ENCODE results near the gene NPL.
A peak's percentile ranks its signal among the peaks of the same experiment; 100 is the strongest.

The NPL gene

DNA sequence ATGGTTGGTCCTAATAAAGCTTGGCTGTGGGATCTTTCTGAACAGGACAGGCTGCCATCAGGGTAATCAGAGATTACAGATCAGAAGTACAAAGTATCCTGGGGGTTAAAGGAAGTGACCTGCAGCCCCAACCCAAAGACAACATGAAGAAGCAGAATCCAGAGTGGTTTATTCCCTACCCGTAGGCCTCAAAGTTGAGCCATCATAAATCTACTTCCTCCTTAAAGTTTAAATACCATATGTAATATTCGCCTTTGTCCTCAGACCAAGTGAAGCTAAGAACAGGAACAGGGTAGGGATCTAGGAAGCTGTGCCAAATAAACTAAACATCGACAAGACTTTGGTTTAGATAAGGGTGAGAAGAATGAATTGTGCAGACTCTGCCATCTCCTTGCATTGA lies 33.6 kb downstream of the NPL start:
- Histone ChIP-seq H3K36me3 (ENCODE audit: control insufficient read depth, insufficient read depth, low read length) (no peaks in the 10 kb centered on the region), H3K27ac (ENCODE audit: low read depth, low read length, severe bottlenecking) (no peak overlapping the region), H3K4me1 (ENCODE audit: control insufficient read depth, insufficient read depth, low read length, poor library complexity, severe bottlenecking) (peaks cover 3% of the 10 kb centered on the region), H3K4me3 (ENCODE audit: extremely low read depth, insufficient read depth, low read length, poor library complexity, severe bottlenecking) (no peak overlapping the region), H3K9me3 (ENCODE audit: control insufficient read depth, low read length) (no peaks in the 10 kb centered on the region)
- WGBS, 2 experiments (ENCODE audit: insufficient coverage in 2 of 2) = 83 to 100% methylated on average over 1 of the region's 3 CpGs

DNA sequence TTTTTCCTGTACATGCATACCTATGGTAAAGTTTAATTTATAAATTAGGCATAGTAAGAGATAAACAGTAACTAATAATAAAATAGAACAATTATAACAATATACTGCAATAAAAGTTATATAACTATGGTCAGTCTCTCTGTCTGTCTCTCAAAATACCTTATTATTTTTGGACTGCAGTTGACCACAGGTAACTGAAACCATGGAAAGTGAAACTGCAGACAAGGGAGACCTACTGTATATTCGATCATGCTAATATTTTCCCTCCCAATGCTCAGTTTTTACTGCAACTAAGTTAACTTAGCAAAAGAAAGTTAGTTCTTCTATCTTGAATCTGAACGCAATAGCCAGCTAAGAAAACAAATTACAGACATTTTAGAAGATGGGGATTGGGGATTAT lies 37.3 kb downstream of the NPL start:
- H3K4me1 ChIP-seq (ENCODE audit: control insufficient read depth, insufficient read depth, low read length, poor library complexity, severe bottlenecking) = no peaks in the 10 kb centered on the region
- no peak overlapping the region for H3K4me3 ChIP-seq (ENCODE audit: extremely low read depth, insufficient read depth, low read length, poor library complexity, severe bottlenecking)
- H3K27ac ChIP-seq (ENCODE audit: low read depth, low read length, severe bottlenecking) = no peak overlapping the region
- 100% methylated on average over 1 of the region's 2 CpGs for WGBS, 2 experiments (ENCODE audit: insufficient coverage in 2 of 2)
- H3K9me3 ChIP-seq (ENCODE audit: control insufficient read depth, low read length) = no peaks in the 10 kb centered on the region
- no peaks in the 10 kb centered on the region for H3K36me3 ChIP-seq (ENCODE audit: control insufficient read depth, insufficient read depth, low read length)

DNA sequence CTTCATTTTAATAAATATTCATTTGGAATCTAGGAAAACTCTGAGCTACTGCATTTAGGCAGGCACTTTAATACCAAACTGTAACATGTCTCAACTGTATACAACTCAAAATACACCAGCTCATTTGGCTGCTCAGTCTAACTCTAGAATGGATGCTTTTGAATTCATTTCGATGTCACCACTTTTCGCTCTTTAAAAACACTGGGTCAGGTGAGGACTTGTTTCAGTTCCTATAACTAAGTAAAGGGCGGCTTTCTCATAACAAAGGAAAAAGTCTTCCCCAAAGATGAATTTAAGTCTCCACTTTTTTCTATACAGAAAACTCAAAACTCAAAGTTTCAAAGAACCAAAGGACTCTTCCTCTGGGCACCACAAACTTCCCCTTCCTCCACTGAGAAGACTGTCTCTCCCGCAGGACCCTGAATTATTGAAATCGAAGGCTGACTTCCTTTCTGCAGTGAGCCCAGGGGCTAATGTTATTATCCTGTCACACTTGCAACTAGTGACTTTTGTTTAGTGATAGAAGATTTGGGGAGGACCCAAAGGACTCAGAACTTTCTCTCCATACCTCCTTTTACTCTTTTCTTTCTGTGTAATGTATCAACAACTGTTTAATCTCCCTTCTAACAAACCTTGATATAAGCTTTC lies 39.8 kb downstream of the NPL start:
- no peaks in the 10 kb centered on the region for H3K4me1 ChIP-seq (ENCODE audit: control insufficient read depth, insufficient read depth, low read length, poor library complexity, severe bottlenecking)
- no peaks in the 10 kb centered on the region for H3K36me3 ChIP-seq (ENCODE audit: control insufficient read depth, insufficient read depth, low read length)
- no peaks in the 10 kb centered on the region for H3K9me3 ChIP-seq (ENCODE audit: control insufficient read depth, low read length)
- WGBS, 2 experiments (ENCODE audit: insufficient coverage in 2 of 2) = 91 to 97% methylated on average over 3 to 4 of the region's 5 CpGs
- no peak overlapping the region for H3K27ac ChIP-seq (ENCODE audit: low read depth, low read length, severe bottlenecking)
- H3K4me3 ChIP-seq (ENCODE audit: extremely low read depth, insufficient read depth, low read length, poor library complexity, severe bottlenecking) = no peak overlapping the region

DNA sequence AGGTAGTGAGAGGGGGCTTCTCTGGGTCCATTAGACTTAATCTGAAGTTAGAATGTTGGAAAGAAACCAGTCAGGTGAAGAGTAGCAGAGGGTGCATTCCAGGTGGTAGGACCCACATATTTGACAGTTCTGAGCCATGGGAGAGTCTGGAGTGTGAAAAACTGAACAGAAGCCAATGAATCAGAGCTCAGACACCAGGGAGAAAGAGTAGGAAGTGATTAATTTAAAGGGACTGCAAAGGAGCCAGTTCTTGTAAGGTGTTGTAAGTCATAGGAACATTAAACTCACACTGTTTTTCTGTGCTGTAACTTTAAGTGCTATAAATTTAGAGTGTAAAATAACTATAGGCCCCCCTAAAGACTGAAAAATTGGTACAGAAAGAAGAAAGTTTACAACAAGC lies 43.7 kb downstream of the NPL start:
- H3K4me1 ChIP-seq (ENCODE audit: control insufficient read depth, insufficient read depth, low read length, poor library complexity, severe bottlenecking) = peaks cover 3% of the 10 kb centered on the region
- H3K36me3 ChIP-seq (ENCODE audit: control insufficient read depth, insufficient read depth, low read length) = no peaks in the 10 kb centered on the region
- no peaks in the 10 kb centered on the region for H3K9me3 ChIP-seq (ENCODE audit: control insufficient read depth, low read length)
- H3K27ac ChIP-seq (ENCODE audit: low read depth, low read length, severe bottlenecking) = no peak overlapping the region
- no peak overlapping the region for H3K4me3 ChIP-seq (ENCODE audit: extremely low read depth, insufficient read depth, low read length, poor library complexity, severe bottlenecking)

DNA sequence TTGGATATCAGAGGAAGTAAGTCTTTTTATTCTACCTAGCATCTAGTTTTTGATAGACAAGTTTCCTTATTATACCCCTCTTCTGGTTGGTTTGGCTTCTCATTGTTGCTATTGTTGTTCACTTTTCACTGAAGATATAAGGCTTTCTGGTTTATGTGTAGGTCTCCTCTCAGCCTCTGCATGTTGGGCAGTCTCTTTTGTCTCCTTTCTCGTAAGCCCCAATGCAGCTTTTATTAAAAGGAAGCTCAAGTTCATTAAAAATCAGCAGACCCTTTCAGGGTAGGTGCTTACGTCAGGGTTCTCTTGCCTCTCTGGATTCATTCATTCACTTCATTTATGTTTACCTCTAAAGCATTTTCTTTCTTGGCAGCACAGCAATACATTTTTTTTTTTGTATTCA lies 44.8 kb downstream of the NPL start:
- H3K36me3 ChIP-seq (ENCODE audit: control insufficient read depth, insufficient read depth, low read length) = no peaks in the 10 kb centered on the region

DNA sequence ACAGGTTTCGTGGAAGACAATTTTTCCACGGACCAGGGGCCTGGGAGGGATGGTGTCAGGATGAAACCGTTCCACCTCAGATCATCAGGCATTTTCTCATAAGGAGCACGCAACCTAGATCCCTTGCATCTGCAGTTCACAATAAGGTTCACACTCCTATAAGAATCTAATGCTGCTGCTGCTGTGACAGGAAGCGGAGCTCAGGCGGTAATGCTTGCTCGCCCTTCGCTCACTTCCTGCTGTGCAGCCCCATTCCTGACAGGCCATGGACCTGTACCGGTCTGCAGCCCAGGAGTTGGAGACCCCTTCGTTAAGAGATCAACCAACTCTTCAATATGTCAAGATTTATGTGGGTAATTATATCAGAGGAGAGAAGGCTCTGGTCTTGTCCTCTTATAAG lies 46.2 kb downstream of the NPL start:
- WGBS, 2 experiments (ENCODE audit: insufficient coverage in 2 of 2) = 86 to 93% methylated on average over 4 to 6 of the region's 10 CpGs
- no peak overlapping the region for H3K27ac ChIP-seq (ENCODE audit: low read depth, low read length, severe bottlenecking)
- H3K36me3 ChIP-seq (ENCODE audit: control insufficient read depth, insufficient read depth, low read length) = peaks cover 4% of the 10 kb centered on the region
- H3K9me3 ChIP-seq (ENCODE audit: control insufficient read depth, low read length) = no peaks in the 10 kb centered on the region
- peaks cover 3% of the 10 kb centered on the region for H3K4me1 ChIP-seq (ENCODE audit: control insufficient read depth, insufficient read depth, low read length, poor library complexity, severe bottlenecking)
- H3K4me3 ChIP-seq (ENCODE audit: extremely low read depth, insufficient read depth, low read length, poor library complexity, severe bottlenecking) = no peak overlapping the region

More for the DNA sequence above, 44.8 kb downstream of the NPL start:
- WGBS, 2 experiments (ENCODE audit: insufficient coverage in 2 of 2) = 67 to 88% methylated on average over 1 of the region's 2 CpGs
- no peaks in the 10 kb centered on the region for H3K9me3 ChIP-seq (ENCODE audit: control insufficient read depth, low read length)
- peaks cover 3% of the 10 kb centered on the region for H3K4me1 ChIP-seq (ENCODE audit: control insufficient read depth, insufficient read depth, low read length, poor library complexity, severe bottlenecking)
- no peak overlapping the region for H3K4me3 ChIP-seq (ENCODE audit: extremely low read depth, insufficient read depth, low read length, poor library complexity, severe bottlenecking)
- no peak overlapping the region for H3K27ac ChIP-seq (ENCODE audit: low read depth, low read length, severe bottlenecking)

DNA sequence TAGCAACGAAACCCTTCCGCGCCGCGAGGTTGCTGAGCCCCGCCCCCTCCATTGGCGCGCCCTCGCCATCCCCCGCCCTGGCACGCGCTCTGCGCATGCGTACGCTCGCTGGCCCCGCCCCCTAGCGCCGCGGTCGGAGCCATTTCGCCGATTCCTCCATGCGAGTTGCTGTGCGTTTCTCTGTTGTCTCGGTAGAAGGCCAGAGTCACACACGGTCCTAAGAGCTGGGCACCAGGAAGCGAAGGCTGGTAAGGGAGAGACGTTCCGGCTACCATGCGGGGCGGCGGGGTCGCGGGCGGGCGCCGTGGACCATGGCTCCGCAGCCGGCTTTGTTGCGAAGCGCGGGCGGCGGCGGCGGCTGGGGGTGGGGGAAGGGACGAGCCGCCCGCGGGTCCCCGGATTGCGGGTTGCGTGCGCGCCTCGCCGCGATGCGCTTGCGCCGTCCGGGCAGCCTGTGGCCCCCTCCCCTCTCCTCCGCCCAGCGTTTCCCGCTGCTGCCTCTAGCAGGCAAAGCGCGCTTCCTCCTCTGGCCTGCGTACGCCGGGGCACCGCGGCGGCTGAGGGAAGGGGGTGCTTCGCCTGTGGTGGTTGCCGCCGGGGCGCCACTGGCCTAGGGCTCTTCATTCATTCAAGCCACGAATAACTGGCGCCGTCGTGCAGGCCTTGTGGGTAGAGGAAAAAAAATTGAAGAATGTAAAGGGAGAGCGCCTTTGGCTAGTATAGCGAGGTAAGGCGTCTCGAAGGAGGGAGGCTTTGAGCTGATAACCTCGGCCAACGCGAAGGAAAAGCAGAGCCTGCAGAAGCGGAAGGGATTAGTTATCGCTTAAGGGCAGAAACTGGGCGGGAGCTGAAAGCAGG lies 49.9 kb downstream of the NPL start, which contains the start of gene DHX9:
TSS of gene DHX9 (plus strand) at position 139 of the 858 bp plus-strand sequence. CDS start 3,220 bp downstream, outside the sequence.
- no peaks in the 10 kb centered on the region for H3K9me3 ChIP-seq (ENCODE audit: control insufficient read depth, low read length)
- 0% methylated on average over 36 to 66 of the region's 92 CpGs for WGBS, 2 experiments (ENCODE audit: insufficient coverage in 2 of 2)
- peaks cover 29% of the 10 kb centered on the region for H3K36me3 ChIP-seq (ENCODE audit: control insufficient read depth, insufficient read depth, low read length)
- H3K4me3 ChIP-seq (ENCODE audit: extremely low read depth, insufficient read depth, low read length, poor library complexity, severe bottlenecking) = peak within 1 kb of the TSS; percentile 81
- H3K4me1 ChIP-seq (ENCODE audit: control insufficient read depth, insufficient read depth, low read length, poor library complexity, severe bottlenecking) = peaks cover 6% of the 10 kb centered on the region
- H3K27ac ChIP-seq (ENCODE audit: low read depth, low read length, severe bottlenecking) = peak within 1 kb of the TSS; percentile 97

DNA sequence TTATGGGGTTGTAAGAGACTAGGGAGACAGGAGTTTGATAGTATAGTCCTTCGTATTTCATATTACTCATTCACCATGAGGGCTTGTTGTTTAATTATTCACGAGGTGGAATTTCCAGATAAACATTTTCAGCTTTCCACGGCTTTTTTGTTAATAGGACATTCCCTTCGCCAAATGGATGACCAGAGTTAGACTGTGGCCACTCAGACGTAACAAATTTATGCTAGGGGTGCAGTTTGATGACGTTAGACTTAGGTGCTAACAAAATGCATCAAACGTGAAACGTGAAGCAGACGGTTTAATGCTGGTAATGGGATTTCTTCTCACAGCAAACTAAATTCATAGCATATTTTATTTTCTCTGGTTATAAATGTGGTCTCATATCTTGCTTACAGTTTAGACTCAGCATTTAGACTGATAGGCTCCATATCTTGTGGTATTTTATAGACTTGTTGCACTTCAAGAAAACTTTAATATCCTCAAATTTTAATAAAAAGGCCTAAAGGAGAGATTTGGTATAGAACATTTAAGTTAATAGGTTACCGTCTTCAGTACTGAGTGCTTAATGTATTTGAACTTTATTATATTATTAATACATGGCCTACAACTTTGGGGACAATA lies 51.9 kb downstream of the NPL start:
- WGBS, 2 experiments (ENCODE audit: insufficient coverage in 2 of 2) = 18% methylated on average over 7 of the region's 10 CpGs; no CpG with 5 or more reads in 1 of the 2 experiments
- peaks cover 48% of the 10 kb centered on the region for H3K36me3 ChIP-seq (ENCODE audit: control insufficient read depth, insufficient read depth, low read length)

DNA sequence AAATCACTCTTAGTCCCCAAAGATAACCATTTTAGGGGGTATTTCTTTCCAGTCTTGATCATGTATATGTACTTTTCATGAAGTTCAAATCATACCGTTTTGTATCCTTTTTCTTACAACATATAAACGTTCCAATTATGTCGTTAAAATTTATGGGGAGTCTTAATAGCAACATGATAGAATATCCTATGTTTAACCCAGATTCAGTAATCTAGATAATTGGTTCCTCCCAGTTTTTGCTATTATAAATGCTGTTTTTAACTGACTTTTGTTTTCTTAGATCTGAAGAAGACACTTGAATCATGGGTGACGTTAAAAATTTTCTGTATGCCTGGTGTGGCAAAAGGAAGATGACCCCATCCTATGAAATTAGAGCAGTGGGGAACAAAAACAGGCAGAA lies 52.7 kb downstream of the NPL start:
- Histone ChIP-seq H3K27ac (ENCODE audit: low read depth, low read length, severe bottlenecking) (no peak overlapping the region), H3K36me3 (ENCODE audit: control insufficient read depth, insufficient read depth, low read length) (peaks cover 50% of the 10 kb centered on the region), H3K4me3 (ENCODE audit: extremely low read depth, insufficient read depth, low read length, poor library complexity, severe bottlenecking) (no peak overlapping the region), H3K9me3 (ENCODE audit: control insufficient read depth, low read length) (no peaks in the 10 kb centered on the region), H3K4me1 (ENCODE audit: control insufficient read depth, insufficient read depth, low read length, poor library complexity, severe bottlenecking) (peaks cover 4% of the 10 kb centered on the region)
- 100% methylated on average over 1 of the region's 4 CpGs for WGBS, 2 experiments (ENCODE audit: insufficient coverage in 2 of 2)

More for the DNA sequence above, 51.9 kb downstream of the NPL start:
- H3K9me3 ChIP-seq (ENCODE audit: control insufficient read depth, low read length) = no peaks in the 10 kb centered on the region
- peaks cover 4% of the 10 kb centered on the region for H3K4me1 ChIP-seq (ENCODE audit: control insufficient read depth, insufficient read depth, low read length, poor library complexity, severe bottlenecking)
- H3K27ac ChIP-seq (ENCODE audit: low read depth, low read length, severe bottlenecking) = no peak overlapping the region
- peak overlapping the region; percentile 81 for H3K4me3 ChIP-seq (ENCODE audit: extremely low read depth, insufficient read depth, low read length, poor library complexity, severe bottlenecking)

DNA sequence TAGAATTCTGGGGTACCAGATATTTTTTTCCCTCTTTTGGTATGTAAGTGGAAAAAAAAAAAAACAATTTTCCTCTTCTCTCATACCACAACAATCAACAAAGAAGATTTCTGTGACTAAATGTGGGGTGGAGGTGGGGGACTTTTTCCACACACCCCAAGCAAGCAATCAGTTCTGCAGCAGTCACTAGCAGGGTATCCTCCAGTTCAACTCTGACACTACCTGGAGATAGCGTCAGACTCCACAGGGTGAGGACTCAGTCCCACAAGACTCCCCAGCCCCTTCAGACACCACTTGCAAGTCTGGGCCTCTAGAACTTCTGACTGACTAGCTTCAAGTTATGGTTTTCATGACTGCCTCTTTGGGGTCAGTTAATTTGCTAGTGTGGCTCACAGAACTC lies 55.8 kb downstream of the NPL start:
- no peak overlapping the region for H3K27ac ChIP-seq (ENCODE audit: low read depth, low read length, severe bottlenecking)

More for the DNA sequence above, 55.8 kb downstream of the NPL start:
- Histone ChIP-seq H3K4me1 (ENCODE audit: control insufficient read depth, insufficient read depth, low read length, poor library complexity, severe bottlenecking) (peaks cover 4% of the 10 kb centered on the region), H3K9me3 (ENCODE audit: control insufficient read depth, low read length) (no peaks in the 10 kb centered on the region), H3K4me3 (ENCODE audit: extremely low read depth, insufficient read depth, low read length, poor library complexity, severe bottlenecking) (no peak overlapping the region), H3K36me3 (ENCODE audit: control insufficient read depth, insufficient read depth, low read length) (peaks cover 79% of the 10 kb centered on the region)
- 100% methylated on average over 1 of the region's 1 CpG for WGBS, 2 experiments (ENCODE audit: insufficient coverage in 2 of 2)

Data from mesodermal cell (in vitro differentiated cells).